GM21423 (cell line): ENCODE data around the gene ACSS1.
A peak's percentile ranks its signal among the peaks of the same experiment; 100 is the strongest.

Experiments
- ATAC-seq: cut with Tn5 transposase; IDR thresholded peaks from one replicate; pipeline ENCODE4 v1.9.1; 2021; ENCODE audit warnings: mild to moderate bottlenecking, moderate library complexity; ENCODE audit not compliant: unreplicated experiment

The ACSS1 gene

GRCh38 chr20:25058051-25058846, at the start of gene ACSS1:
Gene ACSS1, minus strand, starts transcription at chr20:25058139. Its CDS starts 37 bp downstream, at chr20:25058102.
- ATAC-seq = peak; percentile 60

DNA sequence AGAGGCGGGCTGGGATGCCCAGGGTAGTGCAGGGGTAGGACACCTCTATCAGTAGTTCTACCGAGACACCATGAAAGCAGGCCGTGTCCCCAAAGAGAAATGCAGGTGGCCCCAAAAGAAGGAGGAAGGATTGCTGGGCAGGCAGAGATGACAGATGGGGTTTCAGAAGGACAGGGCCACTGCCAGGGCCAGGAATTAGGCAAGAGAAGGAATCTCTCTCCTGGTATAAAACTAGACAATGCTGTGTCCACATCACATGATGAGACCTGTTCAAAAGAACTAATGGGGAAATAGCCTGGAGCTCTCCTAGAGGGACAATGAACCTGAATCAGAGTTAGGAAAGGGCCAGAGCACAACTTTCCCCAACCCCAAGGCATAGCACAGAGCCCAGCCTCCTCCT, 45.6 kb upstream of the ACSS1 start:
- ATAC-seq = no peak

GRCh38 chr20:25100914-25101313, 43.0 kb upstream of the ACSS1 start:
- no peak for ATAC-seq

- no peak for ATAC-seq
Measured at GRCh38 chr20:25099601-25100140, 41.7 kb upstream of the ACSS1 start.

GRCh38 chr20:25097498-25097897, 39.6 kb upstream of the ACSS1 start:
- ATAC-seq = no peak

DNA sequence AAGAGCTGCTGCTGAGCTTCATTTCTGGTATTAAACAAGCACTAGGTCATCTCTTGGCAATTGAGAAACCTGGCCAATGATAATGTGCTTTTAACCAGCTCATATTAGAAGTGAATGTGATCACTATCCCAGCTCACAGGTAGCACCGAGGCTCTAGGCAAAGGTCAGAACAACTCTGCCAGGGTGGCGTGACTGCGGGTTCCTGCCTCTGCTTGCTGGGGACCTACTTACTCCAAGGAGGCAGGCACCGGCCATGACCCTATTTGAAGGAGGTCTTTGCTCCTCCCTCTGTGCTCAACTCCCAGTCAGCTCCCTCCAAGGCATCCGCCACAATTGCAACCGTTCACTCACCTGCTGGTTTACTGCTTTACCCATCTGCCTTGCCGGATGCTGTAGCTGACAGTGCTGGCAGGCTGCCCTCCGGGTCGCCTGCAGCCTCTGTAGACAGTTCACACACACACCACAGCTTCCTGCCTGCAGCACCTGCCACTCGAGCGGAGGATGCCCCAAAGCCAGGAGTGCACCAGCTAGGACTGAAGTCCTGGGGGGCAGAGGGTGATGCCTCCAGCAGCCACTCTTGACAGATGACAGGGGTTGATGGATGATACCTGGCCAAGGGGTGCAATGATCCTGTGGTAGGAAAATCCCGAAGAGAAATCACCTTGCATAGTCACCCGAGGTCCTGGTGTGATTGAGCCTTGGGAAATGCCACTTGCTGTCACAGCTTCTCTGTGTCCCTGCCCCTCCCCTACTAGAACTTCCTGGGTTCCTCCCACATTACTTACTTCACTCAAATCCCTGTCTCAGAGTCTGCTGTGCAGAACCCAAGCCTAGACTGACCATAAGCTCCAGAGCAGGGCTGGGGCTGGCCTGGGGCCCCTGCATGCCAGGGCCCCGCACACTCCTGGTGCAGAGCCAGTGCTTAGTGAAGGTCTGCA, 32.8 kb upstream of the ACSS1 start:
- ATAC-seq = peak; percentile 95

DNA sequence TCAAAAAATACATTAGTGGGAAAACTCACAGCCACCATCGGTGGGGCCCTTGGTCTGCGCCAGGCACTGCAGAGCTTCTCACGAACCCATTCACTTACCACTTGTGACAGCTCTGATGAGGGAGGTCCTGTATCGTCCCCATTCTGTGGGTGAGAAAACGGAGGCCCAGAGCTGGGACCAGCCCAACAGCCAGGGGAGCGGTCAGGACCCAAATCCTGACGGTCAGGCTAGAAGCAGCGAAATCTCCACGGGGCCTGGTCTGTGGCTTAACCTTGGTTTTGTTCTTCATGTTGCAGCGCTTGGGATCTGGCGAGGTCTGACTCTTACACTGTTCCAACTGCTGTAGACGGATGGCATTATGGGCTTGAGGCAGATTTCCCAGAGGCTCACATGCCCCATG, 31.7 kb upstream of the ACSS1 start:
- ATAC-seq = no peak

DNA sequence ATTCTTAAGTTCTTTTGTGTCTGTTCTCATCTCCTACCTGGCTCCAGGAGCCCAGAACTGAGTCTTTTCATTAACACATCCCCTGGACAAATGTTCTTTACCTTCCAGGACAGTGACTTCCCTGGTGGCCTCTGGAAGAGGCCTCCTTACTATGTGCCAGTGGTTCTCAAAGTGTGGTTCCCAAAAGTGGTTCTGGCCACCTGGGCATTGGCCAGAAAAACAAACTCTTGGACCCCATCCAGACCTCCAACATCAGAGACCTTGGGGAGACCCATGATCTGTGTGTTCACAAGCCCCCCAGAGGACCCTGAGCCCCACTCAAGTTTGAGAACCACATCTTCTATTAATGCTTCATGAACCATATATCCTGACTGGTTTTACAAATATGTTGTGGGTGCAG, 31.2 kb upstream of the ACSS1 start:
- ATAC-seq = no peak

- ATAC-seq = no peak
Measured at GRCh38 chr20:25088267-25088666, 30.3 kb upstream of the ACSS1 start.

- no peak for ATAC-seq
Measured at GRCh38 chr20:25087186-25087929, 29.4 kb upstream of the ACSS1 start.

GRCh38 chr20:25085756-25086495, 28.0 kb upstream of the ACSS1 start:
- ATAC-seq = no peak

- no peak for ATAC-seq
Measured at GRCh38 chr20:25084626-25085187, 26.8 kb upstream of the ACSS1 start.

- no peak for ATAC-seq
Measured at GRCh38 chr20:25083773-25084625, 26.1 kb upstream of the ACSS1 start.

DNA sequence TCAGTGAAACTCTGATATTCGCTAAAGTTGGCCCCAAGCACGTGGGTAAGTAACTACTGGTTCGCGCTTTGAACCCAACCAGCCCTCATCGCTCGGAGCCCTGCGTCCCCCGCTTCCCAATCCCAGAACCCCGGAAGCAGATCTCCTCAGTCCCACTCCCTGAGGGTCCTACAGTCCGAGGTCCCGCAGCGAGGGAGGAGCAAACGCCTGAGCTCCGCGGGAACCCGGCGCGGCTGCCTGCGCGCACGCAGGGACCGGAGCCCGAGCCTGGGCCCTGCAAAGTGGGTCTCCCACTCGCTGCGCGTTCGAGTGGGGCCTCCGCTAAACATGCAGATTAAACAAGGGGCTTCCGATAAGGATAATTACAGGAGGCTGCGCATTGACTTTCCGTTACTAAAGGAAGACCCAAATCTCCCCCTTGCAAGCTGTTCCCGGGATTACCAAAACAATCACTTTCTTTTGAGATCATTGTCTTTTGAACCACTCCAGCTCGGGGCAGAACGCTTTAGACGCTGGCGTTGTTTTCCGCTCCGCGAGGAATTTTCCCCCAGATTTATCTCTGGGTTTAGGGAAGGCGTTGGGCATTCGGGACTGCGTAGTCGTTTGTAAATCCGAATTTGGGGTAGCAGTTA, 25.3 kb upstream of the ACSS1 start:
- no peak for ATAC-seq

- no peak for ATAC-seq
Measured at GRCh38 chr20:25082498-25082873, 24.5 kb upstream of the ACSS1 start.

- ATAC-seq = no peak
Measured at GRCh38 chr20:25081730-25082497, 24.0 kb upstream of the ACSS1 start, which contains the start of gene VSX1. Gene VSX1, minus strand, starts transcription at chr20:25082141. Its CDS starts 45 bp downstream, at chr20:25082096.

DNA sequence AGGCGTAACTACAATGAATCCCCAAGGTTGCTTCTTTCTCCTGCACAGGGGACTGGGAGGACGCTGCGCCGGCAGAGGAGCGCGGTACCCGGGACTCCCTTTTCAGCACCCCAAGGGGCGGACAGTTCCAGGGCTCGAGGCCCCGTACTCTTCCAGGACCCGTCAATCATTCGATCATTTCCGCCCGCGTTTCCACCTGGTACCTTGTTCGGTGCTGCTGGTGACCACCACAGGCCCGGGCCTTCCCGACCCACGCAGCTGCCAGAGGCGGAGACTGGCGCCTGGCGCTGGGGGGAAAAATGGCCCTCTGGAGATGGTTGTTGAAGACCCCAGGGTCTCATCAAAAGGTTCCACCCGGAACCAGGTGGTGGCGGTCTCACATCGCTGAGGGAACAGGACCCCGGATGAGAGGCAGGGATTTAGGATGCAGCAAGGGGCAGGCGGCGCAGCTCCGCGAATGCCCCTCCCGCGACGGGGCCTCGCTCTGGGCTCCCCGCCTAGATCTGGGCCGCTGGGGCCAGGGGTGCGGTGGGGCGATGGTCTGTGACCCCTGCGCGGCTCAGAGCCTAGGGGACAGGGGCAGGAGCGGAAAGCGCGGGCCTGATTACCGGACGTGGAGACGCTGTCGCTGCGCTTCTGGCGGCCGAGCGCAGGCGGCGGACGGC, 23.3 kb upstream of the ACSS1 start:
- no peak for ATAC-seq
